ENCODE results near the gene MLXIPL.

Gene MLXIPL

DNA sequence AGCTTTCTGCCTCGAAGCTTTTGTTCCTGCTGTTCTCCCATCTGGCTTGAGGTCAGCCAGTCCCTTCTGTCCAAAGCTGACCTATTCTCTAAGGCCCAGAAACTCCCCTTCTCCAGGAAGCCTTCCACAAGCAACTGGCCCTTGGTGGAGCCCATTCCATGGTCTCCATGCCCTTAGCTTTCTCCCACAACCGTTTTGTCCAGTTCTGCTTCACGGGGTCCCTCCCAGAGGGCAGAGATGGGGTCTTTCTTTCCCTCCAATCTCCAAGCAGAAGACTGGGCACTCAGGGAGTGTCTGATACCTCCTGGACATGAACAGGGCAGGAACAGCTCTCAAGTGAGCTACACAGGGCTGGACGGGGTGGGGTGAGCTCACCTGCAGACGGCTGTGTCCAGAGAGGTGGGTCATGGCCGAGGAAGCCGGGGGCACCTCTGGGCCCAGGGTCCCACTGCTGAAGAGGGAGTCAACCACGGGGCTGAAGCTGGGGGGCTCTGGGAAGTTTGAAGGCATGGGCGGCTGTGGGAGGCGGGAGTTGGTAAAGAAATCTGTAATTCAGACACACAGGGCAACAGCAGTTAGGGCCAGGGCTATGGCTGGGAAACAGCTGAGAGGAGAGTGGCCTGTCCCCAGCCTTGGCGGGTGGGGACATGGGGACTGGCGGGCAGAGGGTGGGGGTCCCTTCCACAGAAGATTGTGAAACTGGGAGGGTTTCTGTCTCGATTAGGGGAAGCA, 25.0 kb downstream of the MLXIPL start:
- no peaks in the 10 kb centered on the region for H3K9me3 ChIP-seq (ENCODE audit: insufficient read depth, low read length)
- H3K4me3 ChIP-seq (ENCODE audit: insufficient read length, low read depth) = no peak overlapping the region
- H3K9ac ChIP-seq (ENCODE audit: insufficient read length, low read depth) = no peak overlapping the region
- peaks cover 9% of the 10 kb centered on the region for H3K4me1 ChIP-seq (ENCODE audit: insufficient read depth, insufficient read length)
- TF ChIP-seq SUZ12 (IDR thresholded peaks at IDR 0.05; ENCODE audit: extremely low read depth, insufficient read depth, insufficient read length) (no peak), YY1 (IDR thresholded peaks at IDR 0.05; ENCODE audit: insufficient read depth, insufficient read length) (no peak), ZNF274 (IDR thresholded peaks at IDR 0.05; ENCODE audit: low read depth, low read length) (no peak)
- DNase-seq (ENCODE audit: low read depth, low spot score) = no peak
- no peaks in the 10 kb centered on the region for H3K27me3 ChIP-seq (ENCODE audit: insufficient read depth, insufficient read length)
- H3K36me3 ChIP-seq (ENCODE audit: insufficient read depth, insufficient read length, low read length) = no peaks in the 10 kb centered on the region

DNA sequence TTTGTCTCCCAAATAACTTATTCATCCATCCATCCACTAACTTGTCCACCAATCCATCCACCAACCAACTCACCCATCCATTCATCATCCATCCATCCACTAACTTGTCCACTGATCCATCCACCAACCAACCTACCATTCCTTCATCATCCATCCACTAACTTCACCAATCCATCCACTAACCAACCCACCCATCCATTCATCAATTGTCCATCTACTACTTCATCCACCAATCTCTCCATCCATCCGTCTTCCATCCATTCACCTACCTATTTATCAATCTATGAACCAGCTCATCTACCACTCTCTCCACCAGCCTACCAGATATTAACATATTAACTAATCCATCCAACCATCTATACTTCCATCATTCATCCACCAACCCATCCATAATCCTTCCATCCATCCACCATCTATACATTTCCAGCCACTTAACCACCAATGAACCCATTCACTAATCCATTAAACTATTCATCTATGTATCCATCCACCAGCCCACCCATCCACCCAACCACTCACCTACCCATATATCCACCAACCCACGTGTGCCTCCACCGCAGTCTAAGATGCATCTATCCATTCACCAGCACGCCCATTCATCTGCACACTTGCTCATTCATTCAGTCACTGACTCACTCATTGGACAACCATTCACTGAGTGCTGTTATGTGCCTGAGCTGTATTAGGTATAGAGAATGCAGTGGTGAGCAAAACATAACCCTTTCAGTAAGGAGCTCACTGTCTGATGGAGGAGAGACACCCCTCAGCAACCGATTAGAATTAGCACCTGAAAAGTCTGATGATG, 26.1 kb downstream of the MLXIPL start:
- Histone ChIP-seq H3K27me3 (ENCODE audit: insufficient read depth, insufficient read length) (no peaks in the 10 kb centered on the region), H3K9ac (ENCODE audit: insufficient read length, low read depth) (no peak overlapping the region), H3K4me3 (ENCODE audit: insufficient read length, low read depth) (no peak overlapping the region), H3K36me3 (ENCODE audit: insufficient read depth, insufficient read length, low read length) (no peaks in the 10 kb centered on the region), H3K9me3 (ENCODE audit: insufficient read depth, low read length) (no peaks in the 10 kb centered on the region), H3K4me1 (ENCODE audit: insufficient read depth, insufficient read length) (peaks cover 7% of the 10 kb centered on the region)
- no peak for DNase-seq (ENCODE audit: low read depth, low spot score)
- TF ChIP-seq SUZ12 (IDR thresholded peaks at IDR 0.05; ENCODE audit: extremely low read depth, insufficient read depth, insufficient read length) (no peak), ZNF274 (IDR thresholded peaks at IDR 0.05; ENCODE audit: low read depth, low read length) (no peak), YY1 (IDR thresholded peaks at IDR 0.05; ENCODE audit: insufficient read depth, insufficient read length) (no peak)

DNA sequence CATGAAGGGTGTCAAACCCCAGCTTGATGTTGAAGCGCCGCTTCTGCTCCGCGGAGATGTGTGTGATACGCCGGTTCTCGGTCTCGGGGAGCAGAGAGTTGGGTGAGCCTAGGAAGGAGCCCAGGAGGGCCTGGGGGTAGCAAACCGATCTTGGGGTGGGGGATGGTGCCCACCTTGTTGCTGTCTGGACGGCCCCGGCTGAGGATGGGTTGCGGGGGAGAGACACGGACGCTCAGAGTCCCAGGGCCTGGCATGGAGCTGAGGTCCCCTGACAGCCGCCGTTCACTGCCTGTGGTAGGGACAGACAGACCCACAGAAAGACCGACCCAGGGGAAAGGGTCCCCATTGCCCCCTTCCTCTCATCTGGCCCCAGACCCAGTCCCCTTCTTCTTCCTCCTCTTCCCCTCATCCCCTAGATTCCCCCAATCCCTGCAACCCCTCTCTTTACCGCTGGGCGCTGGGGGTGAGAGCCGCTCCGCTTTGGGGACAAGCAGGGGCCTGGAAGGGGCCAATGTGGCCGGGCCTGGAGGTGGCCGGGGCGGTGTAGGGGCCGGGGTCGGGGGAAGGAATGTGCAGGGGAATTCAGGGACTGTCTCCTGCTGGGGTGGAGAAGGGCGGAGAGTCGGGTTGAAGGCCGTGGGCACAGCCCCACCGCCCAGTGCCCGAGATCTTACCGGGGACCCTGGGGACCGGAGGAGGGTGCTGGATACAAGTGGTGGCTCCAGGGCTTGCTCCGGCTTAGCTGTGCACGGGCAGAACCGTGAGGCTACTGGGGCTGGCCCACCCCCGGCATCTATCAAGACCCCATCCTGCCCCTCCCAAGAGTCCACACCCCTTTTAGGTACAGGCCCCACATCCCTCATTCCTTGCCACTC, 27.9 kb downstream of the MLXIPL start:
- H3K36me3 ChIP-seq (ENCODE audit: insufficient read depth, insufficient read length, low read length) = no peaks in the 10 kb centered on the region
- no peak overlapping the region for H3K9ac ChIP-seq (ENCODE audit: insufficient read length, low read depth)
- no peaks in the 10 kb centered on the region for H3K27me3 ChIP-seq (ENCODE audit: insufficient read depth, insufficient read length)
- H3K4me3 ChIP-seq (ENCODE audit: insufficient read length, low read depth) = no peak overlapping the region
- no peaks in the 10 kb centered on the region for H3K9me3 ChIP-seq (ENCODE audit: insufficient read depth, low read length)
- no peak for DNase-seq (ENCODE audit: low read depth, low spot score)
- H3K4me1 ChIP-seq (ENCODE audit: insufficient read depth, insufficient read length) = peaks cover 3% of the 10 kb centered on the region
- TF ChIP-seq SUZ12 (IDR thresholded peaks at IDR 0.05; ENCODE audit: extremely low read depth, insufficient read depth, insufficient read length) (no peak), ZNF274 (IDR thresholded peaks at IDR 0.05; ENCODE audit: low read depth, low read length) (no peak)

DNA sequence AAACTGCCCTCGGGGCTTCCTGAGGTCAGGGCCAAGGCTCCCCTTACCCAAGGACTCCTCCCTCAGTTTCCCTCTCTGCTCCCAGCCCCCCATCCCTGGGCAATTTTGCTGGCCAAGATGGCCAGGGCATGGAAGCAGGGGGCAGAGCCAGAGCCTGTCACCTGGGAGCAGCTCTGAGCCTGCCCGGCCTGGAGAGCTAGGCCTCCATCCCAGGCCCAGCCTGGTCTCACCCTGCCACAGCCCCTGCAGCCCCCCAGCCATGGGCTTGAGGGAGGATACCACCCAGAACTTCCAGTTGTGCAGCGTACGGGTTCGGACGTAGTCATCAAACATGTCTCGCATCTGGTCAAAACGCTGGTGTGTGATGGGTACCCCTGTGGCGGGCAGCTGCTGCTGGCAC, 29.0 kb downstream of the MLXIPL start:
- TF ChIP-seq ZNF274 (IDR thresholded peaks at IDR 0.05; ENCODE audit: low read depth, low read length) (no peak), YY1 (IDR thresholded peaks at IDR 0.05; ENCODE audit: insufficient read depth, insufficient read length) (no peak), SUZ12 (IDR thresholded peaks at IDR 0.05; ENCODE audit: extremely low read depth, insufficient read depth, insufficient read length) (no peak)
- Histone ChIP-seq H3K36me3 (ENCODE audit: insufficient read depth, insufficient read length, low read length) (no peaks in the 10 kb centered on the region), H3K4me1 (ENCODE audit: insufficient read depth, insufficient read length) (peaks cover 3% of the 10 kb centered on the region), H3K27me3 (ENCODE audit: insufficient read depth, insufficient read length) (no peaks in the 10 kb centered on the region), H3K4me3 (ENCODE audit: insufficient read length, low read depth) (no peak overlapping the region), H3K9ac (ENCODE audit: insufficient read length, low read depth) (no peak overlapping the region), H3K9me3 (ENCODE audit: insufficient read depth, low read length) (no peaks in the 10 kb centered on the region)
- DNase-seq (ENCODE audit: low read depth, low spot score) = no peak

DNA sequence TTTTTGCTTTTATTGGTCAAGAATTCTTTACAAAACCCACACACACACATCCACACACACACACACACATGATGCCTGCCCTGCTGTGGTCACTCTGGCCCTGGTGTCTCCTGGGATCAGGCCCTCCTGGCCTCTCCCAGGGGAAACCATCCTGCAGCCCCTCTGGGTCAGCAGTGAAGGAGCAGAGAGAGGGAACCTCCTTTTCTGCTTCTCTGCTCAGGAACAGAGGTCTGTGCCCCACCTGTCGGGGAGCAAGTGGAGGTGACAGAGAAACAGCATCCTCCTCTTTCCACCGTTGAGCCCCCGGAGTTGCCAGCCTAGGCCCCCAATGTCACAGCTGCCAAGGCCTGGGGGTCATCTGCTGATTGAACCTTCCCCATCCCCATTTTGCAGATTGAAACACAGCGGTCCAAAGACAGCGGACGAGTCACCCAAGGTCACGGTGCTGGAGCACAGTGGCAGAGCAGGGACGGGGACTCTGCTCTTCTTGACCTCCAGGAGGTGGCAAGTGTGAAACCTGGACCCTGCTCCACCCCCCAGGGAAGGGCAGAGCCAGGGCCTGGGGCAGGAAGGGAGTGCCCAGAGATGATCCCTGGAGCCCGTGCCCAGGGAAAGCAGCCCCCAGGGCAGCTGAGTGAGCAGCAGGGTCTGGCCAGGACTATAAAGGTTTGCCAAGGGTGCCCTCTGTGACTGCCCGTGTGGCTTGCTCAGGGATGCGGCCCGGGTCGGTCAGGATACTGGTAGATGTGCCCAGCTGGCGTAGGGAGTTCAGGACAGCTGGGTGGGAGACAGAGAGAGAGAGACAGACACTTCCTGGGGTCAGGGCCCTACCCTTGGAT, 30.9 kb downstream of the MLXIPL start:
- no peaks in the 10 kb centered on the region for H3K36me3 ChIP-seq (ENCODE audit: insufficient read depth, insufficient read length, low read length)
- H3K4me3 ChIP-seq (ENCODE audit: insufficient read length, low read depth) = no peak overlapping the region
- no peaks in the 10 kb centered on the region for H3K27me3 ChIP-seq (ENCODE audit: insufficient read depth, insufficient read length)
- H3K4me1 ChIP-seq (ENCODE audit: insufficient read depth, insufficient read length) = peaks cover 3% of the 10 kb centered on the region
- H3K9me3 ChIP-seq (ENCODE audit: insufficient read depth, low read length) = no peaks in the 10 kb centered on the region
- H3K9ac ChIP-seq (ENCODE audit: insufficient read length, low read depth) = no peak overlapping the region
- no peak for TF ChIP-seq YY1 (IDR thresholded peaks at IDR 0.05; ENCODE audit: insufficient read depth, insufficient read length)
- no peak for TF ChIP-seq SUZ12 (IDR thresholded peaks at IDR 0.05; ENCODE audit: extremely low read depth, insufficient read depth, insufficient read length)
- no peak for TF ChIP-seq ZNF274 (IDR thresholded peaks at IDR 0.05; ENCODE audit: low read depth, low read length)
- no peak for DNase-seq (ENCODE audit: low read depth, low spot score)

DNA sequence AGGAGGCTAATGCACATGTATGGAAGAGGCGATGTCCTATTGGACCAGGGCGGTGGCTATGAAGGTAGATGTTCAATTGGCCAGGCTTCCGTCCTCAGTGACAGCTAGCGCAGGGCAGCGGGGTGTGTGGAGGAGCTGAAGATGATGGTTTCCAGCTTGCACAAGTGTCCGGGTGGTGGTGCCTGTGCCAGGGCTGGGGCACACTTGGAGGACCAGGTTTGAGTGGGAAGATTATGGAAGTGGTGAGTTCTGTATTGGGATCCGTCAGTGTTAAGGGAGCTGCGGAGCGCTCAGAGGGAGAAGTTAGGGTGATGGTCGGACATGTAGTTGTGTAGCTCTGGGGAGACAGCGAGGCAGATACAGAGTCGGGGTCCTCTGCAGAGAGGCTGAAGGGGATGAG, 37.4 kb downstream of the MLXIPL start:
- H3K9me3 ChIP-seq (ENCODE audit: insufficient read depth, low read length) = no peaks in the 10 kb centered on the region
- no peaks in the 10 kb centered on the region for H3K36me3 ChIP-seq (ENCODE audit: insufficient read depth, insufficient read length, low read length)
- no peaks in the 10 kb centered on the region for H3K27me3 ChIP-seq (ENCODE audit: insufficient read depth, insufficient read length)
- TF ChIP-seq ZNF274 (IDR thresholded peaks at IDR 0.05; ENCODE audit: low read depth, low read length) (no peak), YY1 (IDR thresholded peaks at IDR 0.05; ENCODE audit: insufficient read depth, insufficient read length) (no peak), SUZ12 (IDR thresholded peaks at IDR 0.05; ENCODE audit: extremely low read depth, insufficient read depth, insufficient read length) (no peak)
- H3K4me3 ChIP-seq (ENCODE audit: insufficient read length, low read depth) = no peak overlapping the region
- H3K4me1 ChIP-seq (ENCODE audit: insufficient read depth, insufficient read length) = peaks cover 2% of the 10 kb centered on the region
- no peak for DNase-seq (ENCODE audit: low read depth, low spot score)
- no peak overlapping the region for H3K9ac ChIP-seq (ENCODE audit: insufficient read length, low read depth)

All from NT2/D1 (cell line).